Amniotic epithelial cell (primary cell): ENCODE results near the gene SNED1.

Experiments used
- DNase-seq: peaks from one replicate; pipeline ENCODE4 v3.0.0-alpha.2; 2010; ENCODE audit warnings: low read depth

The SNED1 gene

DNA sequence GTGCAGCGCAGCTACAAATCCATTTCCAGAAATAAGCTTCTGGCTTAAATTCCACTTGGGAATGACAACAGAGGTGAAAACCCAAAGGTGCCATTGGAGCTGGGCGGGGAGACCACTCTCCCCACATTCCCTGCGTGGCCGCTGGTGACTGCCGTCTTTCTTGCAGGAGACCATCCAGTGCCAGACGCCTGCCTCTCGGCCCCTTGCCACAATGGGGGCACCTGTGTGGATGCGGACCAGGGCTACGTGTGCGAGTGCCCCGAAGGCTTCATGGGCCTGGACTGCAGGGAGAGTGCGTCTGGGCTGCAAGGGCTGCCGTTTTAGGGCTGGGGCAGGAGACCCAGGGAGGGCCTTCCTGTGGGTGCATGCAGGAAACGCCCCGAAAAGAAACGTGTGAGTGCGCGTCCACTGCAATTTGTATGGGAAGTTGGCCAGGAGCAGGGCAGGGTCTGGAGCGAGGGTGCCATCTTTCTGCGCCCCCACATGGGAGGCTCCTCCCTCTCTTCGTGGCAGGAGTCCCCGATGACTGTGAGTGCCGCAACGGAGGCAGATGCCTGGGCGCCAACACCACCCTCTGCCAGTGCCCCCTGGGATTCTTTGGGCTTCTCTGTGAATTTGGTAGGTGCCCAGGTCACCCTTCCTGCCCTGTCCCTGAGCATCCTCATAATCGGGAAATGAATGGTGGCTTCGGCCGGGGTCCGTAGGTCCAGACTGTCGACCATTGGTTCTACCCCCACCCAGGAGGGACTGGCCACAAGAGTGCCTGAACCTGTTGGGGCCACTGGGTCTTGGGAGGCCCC, 49.9 kb downstream of the SNED1 start:
- DNase-seq = no peak

DNA sequence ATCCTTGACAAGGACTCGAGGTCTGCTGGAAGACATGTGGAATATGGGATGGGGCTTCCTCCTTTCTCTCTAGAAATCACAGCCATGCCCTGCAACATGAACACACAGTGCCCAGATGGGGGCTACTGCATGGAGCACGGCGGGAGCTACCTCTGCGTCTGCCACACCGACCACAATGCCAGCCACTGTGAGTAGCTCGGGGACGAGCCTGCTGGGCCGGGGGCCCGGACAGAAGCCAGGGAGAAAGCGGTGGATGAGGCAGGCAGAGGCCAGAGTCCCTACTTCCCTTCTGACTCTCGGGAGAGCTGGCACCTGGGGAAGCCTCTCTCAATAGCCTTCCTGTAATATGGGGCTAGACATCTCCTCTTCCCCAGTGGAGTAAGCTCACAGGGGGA, 50.5 kb downstream of the SNED1 start:
- DNase-seq = no peak

DNA sequence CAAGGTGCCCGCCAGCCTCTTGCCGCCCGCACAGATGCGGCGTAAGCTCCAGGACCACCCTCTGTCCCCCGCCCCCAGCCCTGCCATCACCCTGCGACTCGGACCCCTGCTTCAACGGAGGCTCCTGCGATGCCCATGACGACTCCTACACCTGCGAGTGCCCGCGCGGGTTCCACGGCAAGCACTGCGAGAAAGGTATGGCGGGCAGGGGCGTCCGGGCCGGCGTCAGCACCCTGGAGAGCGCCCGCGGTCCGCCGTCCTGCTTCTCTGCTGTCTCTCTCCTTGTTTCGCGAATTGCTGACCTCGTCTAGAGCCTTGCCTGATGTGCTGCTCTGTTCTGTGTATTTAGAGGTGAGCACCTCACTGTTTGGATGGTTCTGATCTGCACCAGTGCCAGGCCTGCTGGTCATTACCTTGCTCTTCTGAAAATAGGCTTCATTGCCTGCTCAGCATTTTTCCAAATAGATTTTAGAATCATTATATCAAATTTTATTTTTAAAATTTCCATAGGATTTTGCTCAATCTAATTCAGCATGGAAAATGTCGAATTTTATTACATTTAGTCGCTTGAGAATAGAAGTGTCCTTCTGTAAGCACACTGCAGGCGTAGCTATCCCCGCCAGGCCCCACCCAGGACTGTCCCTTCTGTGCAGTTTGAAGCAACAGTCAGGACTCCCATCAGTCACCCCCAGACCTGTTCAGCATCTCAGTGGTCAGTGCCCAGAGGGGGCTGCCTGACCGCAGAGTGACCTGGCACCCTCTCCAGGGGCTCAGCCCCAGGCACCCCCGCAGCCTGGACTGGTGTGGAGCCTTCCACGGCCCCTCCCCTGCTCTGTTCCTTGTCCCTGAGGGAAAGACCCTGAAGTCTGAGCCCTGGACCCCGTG, 51.6 kb downstream of the SNED1 start:
- DNase-seq = peak; percentile 18

DNA sequence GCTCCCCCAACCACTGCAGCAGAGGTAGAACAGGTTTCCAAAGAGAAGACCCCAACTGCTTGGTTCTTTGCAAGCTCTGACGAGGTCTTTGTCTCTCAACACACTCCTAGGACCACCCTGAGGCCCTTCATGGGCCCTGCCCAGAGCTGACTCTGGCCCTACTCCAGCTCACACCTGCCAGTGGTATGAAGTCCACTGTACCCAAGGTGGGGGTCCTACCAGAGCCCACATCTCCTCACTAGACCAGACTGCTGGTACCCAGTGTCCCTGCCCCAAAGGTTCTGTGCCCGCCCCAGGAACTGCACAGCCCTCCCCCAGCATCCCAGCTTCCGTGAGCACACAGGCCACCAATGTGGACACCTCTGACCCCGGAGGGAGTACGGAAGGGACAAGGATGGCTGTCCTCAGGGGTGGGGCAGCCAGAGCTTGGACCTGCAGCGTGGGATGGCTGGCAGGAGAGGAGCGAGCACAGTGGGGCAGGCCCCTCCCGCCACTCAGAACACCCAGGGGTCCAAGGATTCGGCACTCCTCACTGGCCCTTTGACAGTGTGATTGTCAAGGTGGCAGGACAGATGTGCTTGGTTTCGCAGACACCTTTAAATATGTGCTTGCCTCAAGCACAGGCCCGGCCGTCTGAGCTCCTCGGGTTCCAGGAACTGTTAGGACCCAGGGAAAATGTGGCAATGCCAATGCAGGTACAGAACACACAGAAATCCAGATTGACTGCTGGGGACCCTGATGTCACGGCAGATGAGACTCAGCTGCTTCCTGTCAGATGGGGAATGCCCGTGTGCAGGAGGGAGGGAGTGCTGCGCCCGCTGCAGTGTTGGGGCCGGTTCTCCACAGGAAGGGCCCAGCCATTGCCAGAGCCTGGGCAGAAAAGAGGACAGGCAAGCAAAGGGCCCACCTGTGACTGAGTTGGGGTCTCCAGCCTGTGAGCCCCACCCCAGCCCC, 52.5 kb downstream of the SNED1 start:
- DNase-seq = no peak

DNA sequence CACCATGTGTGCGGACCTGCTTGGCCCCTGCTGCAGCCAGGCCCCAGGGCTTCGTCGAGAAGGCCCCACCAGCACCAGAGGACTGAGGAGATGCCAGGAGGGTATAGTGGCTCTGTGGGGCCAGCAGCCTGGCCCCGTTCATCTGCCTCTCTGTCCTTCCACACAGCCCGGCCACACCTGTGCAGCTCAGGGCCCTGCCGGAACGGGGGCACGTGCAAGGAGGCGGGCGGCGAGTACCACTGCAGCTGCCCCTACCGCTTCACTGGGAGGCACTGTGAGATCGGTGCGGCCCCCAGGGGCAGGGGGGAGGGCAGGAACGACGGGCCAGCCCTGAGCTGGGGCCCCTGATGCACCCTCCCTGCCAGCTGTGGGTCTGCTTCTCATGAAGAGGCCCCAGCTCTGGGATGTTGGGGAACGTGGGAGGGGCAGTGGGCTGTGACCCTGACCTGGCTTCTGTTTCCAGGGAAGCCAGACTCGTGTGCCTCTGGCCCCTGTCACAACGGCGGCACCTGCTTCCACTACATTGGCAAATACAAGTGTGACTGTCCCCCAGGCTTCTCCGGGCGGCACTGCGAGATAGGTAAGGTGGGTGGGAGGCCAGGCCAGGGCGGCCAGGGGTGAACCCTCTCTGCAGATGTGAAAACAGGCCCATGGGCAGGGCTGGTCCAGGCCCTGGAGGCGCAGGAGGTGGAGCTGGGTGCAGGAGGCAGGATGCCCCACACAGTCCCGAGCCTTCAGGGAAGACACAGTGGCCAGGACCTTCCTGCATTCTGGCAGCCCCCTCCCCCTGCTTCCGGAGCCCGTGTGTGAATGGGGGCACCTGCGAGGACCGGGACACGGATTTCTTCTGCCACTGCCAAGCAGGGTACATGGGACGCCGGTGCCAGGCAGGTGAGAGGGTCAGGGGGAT, 53.4 kb downstream of the SNED1 start:
- no peak for DNase-seq

DNA sequence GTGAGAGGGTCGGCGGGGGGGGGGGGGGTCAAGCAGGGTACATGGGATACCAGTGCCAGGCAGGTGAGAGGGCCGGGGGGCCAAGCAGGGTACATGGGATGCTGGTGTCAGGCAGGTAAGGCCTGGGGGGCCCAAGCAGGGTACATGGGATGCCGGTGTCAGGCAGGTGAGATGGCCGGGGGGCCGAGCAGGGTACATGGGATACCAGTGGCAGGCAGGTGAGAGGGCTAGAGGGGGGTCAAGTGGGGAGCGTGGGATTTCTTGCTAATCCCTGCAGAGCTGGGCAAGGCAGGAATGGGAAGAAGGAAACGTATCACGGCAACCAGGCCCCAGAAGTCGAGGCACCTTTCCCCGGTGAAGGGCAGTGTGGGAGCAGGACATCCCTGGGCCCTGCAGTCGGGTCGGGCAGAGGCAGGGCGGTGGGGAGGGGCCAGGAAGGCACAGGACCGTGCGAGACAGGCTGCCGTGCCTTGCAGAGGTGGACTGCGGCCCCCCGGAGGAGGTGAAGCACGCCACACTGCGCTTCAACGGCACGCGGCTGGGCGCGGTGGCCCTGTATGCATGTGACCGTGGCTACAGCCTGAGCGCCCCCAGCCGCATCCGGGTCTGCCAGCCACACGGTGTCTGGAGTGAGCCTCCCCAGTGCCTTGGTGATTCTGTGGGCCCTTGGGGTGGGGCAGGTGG, 54.4 kb downstream of the SNED1 start:
- no peak for DNase-seq

DNA sequence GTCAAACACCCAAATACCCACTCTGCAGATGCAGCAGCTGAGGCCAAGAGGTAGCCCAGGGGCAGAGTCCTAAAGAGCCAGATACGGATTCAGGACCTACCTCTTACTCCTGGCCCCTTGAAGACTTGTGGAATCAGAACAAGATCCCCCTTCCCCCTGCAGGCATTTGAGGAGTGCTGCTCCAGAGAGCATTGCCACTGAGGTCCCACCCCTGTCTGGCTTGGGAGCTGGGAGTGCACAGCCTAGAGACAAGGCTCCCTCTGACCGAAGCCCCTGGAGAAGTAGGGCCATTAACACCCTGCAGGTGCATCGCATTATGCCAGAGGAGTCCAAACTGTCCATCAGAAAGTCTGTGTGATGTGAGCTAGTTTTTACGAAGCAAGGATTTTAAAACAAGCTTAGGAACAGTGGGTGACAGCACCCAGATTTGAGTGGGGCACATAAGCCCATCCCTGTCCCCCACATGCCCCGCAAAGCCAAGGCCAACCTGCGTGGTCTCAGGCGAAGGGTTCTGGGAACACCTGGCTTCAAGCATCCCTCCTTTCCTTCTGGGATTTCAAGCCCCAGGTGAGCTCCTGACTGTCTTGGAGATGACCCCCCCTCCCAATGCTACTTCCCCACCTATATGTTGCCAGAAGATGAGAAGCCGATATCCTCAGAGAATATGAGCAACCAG, 55.3 kb downstream of the SNED1 start:
- DNase-seq = no peak

DNA sequence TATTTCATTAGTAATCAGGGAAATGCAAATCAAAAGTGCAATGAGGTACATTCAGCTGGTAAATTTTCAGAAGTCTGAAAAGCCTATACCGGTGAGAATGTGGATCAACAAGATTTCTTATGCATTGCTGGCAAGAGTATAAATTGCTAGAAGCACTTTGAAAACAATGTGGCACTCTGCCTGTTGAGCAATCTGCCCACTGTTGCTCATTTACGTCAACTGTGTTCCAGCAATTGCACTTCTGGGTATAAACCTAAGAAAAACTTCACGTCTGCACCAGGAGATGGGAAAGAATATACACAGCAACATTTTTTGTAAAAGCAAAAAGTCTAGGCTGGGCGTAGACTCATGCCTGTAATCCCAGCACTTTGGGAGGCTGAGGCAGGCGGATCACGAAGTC, 62.9 kb downstream of the SNED1 start:
- DNase-seq = peak; percentile 87

DNA sequence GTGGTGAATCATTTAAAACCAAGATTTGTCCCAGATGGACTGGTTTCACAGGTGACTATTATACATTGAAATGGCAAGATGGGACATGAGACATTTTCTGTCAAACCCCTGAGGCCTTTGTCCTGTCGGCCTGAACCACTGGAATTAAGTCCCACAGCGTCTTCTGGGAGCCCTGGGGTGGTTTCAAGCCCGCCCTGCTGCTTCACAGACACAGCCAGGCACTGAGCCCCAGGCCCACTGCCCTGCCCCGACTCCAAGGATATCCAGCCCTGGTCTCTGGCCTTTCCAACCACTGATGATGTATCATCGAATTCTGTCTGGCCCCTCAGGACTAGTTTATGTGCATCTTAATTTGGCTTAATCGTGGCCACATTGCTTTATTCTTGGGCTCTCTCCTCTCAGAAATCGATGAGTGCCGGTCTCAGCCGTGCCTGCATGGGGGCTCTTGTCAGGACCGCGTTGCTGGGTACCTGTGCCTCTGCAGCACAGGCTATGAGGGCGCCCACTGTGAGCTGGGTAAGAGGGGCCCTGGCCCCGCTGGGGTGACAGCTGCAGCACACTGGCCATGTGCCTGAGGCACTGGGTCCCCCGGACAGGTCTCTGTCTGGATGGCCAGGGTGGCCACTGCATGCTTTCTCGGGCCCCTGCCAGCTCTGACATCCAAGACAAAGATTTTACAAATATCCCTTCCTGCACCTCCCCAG, 64.1 kb downstream of the SNED1 start:
- DNase-seq = no peak

DNA sequence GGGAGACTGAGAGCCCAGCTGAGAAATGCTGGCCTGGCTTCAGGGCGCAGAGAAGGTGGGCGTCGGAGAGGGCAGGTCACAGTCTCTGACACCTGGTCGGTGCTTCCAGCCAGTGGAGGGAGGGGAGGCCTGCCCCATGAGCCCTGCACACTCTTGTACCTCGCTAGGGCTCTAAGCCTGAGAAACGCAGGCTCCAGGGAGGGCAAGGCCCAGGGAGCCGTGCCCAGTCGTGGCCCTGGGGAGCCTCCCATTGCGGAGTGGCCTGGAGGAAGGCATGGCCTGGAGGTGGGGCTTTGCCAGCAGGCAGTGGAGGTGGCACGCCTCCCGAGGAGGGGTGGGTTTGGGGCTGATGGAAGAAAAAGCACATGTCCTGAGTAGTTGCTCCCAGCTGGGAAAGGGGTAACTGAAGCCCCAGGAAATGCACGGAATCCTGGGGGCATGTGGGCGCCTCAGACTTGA, 64.7 kb downstream of the SNED1 start:
- DNase-seq = no peak

DNA sequence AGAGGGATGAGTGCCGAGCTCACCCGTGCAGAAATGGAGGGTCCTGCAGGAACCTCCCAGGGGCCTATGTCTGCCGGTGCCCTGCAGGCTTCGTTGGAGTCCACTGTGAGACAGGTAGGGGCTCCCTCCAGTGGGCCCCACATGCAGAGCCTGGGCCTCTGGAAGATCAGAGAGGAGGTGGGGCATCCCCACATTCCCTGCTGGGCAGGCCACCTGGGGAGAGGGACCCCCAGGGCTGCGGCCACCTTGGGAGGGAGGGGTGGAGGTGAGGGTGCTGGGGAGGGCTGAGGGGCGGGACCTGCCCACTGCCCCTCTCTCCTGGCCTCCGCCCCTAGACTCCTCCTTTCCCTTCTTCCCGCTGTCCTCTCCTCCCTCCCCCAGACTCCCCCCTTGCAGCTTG, 65.2 kb downstream of the SNED1 start:
- DNase-seq = no peak

DNA sequence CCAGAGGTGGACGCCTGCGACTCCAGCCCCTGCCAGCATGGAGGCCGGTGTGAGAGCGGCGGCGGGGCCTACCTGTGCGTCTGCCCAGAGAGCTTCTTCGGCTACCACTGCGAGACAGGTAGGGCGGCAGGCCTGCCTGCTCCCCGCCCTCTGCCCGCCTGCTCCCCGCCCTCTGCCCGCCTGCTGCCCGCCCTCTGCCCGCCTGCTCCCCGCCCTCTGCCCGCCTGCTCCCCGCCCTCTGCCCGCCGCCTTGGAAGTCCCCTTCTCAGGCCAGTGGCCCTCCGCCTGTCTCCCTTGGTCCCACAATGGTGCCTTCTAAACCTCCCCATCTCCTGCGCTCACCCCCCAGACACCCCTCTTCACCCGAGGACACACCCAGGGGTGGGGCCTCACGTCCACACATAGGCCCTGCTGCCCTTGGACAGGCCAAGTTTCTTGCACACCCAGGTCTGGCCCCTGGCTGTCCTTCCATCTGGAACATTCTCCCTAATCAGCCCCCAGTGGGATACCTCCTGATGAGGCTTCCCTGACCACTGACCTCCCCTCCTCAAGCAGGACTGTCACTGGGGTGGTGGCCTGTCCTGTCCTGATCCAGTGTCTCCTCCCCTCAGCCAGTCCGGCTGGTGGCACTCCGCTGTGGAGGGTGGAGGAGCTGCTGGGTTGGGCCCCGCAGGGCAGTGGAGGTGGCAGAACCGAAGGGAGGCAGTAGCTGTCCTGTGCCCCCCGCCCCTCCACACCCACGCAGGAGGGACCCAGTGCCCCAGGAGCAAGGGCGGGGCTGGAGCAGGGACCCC, 65.8 kb downstream of the SNED1 start:
- no peak for DNase-seq

DNA sequence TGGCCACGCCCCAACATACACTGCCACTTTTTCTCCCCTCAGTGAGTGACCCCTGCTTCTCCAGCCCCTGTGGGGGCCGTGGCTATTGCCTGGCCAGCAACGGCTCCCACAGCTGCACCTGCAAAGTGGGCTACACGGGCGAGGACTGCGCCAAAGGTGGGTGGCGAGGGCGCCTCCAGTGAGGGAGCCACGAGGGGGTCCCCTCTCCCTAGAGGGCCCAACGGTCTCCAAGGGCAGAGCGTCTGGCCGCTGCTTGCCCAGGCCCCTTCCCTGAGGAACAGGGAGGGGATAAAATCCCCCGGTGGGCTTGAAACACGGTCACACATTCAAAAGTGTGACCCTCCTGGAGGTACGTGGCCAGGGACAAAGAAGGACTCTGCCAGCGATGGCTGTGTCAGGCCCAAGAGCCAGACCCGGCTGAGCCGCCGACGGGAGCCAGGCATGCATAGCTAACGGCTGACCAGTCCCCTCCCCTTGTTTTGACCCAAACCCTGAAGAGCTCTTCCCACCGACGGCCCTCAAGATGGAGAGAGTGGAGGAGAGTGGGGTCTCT, 66.5 kb downstream of the SNED1 start:
- no peak for DNase-seq

DNA sequence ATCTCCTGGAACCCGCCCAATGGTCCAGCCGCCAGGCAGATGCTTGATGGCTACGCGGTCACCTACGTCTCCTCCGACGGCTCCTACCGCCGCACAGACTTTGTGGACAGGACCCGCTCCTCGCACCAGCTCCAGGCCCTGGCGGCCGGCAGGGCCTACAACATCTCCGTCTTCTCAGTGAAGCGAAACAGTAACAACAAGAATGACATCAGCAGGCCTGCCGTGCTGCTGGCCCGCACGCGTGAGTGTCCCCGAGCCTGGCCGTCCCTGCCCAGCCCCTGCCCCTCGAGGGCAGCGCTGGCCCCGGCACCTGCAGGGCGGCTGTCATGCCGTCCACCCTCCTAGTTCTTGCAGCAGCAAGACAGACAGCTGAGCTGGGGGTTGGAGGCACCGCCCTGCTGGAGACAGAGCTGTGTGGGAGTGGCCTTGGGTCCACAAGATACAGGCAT, 67.0 kb downstream of the SNED1 start:
- no peak for DNase-seq

DNA sequence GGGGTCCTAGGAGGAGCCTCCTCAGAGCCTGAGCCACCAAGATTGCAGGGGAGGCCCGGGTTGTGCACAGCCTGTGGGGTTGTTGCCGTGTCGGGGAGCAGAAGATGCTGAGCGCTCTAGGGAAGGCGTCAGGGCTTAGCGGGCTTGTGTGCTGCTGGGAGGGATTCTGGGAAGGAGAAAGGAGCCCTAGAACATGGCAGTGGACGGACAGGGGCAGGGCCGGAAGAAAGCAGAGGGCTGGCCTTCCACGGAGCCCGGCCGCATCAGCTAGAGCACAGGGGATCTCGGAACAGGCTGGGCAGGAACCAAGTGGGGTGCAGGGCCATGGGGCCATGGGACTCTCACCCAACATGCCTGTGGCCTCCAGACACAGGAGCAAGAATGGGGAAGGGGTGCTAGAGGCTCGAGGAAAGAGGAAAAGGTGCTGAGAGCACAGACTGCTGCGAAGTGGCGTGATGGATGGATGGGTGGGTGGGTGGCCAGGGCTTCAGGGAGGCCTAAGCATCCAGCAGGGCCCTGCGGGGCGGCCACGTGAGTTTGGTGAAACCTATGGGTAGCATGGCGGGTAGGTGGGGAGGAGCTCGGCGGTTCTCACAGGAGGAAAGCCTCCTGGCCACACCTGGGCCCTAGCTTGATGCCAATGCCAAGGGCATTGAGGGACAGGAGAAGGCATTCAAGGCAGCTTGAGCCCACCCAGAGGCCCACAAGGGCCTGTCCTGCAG, 67.9 kb downstream of the SNED1 start:
- no peak for DNase-seq

DNA sequence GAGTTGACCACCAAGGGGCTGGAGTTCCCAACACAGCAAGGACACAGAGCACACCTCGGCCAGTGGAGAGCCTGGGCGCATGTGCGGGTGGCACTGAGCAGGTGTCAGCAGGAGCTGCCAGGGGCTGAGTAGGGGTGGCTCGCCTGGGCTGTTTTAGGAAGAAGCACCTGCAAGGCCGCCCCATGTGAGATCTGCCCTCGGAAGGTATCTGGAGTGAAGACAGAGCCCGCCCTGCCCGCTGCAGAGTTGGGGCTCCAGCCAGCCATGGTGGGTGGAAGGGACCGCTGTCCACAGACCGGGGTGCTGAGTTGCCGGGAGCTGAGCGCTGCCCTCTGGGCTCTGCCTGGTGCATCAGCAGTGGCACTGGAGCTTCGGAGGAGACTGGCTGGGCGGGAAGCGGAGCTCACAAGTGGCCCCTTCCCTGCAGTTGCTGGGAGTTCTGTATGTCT, 68.5 kb downstream of the SNED1 start:
- peak; percentile 8 for DNase-seq

DNA sequence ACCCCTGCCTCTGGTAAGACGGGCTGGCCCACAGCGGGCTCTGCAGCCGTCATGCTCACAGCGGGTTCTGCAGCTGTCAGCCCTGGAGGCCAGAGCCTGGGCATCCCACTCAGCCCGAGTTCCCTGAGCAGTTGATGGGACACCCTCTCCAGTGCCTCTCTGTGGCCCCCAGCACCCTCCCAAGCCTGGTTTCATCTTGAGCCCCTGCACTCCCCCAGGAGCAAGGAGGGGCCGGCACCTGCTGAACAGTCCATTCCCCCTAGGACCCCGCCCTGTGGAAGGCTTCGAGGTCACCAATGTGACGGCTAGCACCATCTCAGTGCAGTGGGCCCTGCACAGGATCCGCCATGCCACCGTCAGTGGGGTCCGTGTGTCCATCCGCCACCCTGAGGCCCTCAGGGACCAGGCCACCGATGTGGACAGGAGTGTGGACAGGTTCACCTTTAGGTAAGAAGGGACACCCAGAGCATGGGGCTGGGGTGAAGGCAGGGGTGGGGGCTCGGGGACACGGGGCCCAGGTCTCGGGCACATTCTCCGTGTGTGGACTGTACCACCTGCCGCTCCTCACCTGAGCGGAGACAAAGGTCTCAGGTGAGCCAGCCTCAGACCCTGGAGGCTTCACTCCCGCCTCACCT, 69.2 kb downstream of the SNED1 start:
- no peak for DNase-seq
